Ishikawa (cell line): ENCODE measurements around the gene SDK2.

ENCODE experiments used
- EGR1 ChIP-seq: IDR thresholded peaks from 2 replicates; pipeline ENCODE4 v1.6.1; 2012
- EP300 ChIP-seq: IDR thresholded peaks from 2 replicates; pipeline ENCODE4 v1.6.1; 2012; ENCODE audit warnings: borderline replicate concordance
- RAD21 ChIP-seq: IDR thresholded peaks from 2 replicates; pipeline ENCODE4 v1.6.1; 2012; ENCODE audit warnings: low read depth

DNA sequence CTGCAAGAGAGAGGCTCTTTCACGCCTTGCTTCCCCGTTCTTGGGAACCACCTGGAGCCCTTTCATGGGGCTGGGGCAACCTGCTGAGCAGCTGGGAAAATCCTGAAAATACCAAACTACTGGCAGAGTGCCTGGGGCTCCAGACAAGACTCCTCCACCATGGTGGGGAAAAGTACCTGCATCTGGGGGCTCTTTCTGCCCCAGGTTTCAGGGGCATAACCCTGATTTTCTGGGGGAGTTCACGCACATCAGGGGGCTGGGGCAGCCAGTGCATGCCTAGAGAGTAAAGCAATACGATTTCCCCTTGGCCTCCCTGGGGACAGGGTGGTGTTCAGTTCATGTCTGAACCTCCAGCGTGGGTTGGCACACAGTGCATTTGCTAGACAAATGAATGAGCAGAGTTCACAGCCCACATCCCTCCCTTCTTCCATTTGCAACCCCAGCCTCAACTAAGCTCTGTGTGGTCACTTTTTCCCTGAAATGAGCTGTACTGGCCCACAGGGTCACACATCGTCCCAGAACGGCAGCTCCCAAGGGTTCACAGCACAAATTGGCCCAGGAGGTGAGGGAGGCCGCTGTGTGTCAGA, 327.2 kb downstream of the SDK2 start:
- TF ChIP-seq EP300 (no peak; the same call in 1 of the 2 replicates), RAD21 (no peak), EGR1 (no peak)
